Lower leg skin (tissue), 4 donors: ENCODE results near the gene CLSTN1. TPM values are rescaled to one million over a fixed set of nuclear protein-coding genes. Genes with fewer than 3 reads are reported as not detected.

Source experiments
- DNase-seq, 2 donors: peaks; one replicate each; pipeline ENCODE4 v3.0.0-alpha.2; 2019; ENCODE audit warnings: low spot score in 2 of 2
- H3K4me3 ChIP-seq: fragments of 200-600 bp; sonication (generic); 2 replicates; pipeline ENCODE4 v1.5.1; 2017; ENCODE audit warnings: mild to moderate bottlenecking, low read depth; ENCODE audit not compliant: poor library complexity, severe bottlenecking
- POLR2A ChIP-seq, 2 donors: fragments of 450-650 bp; IDR thresholded peaks; one replicate each; pipeline ENCODE4 v1.6.1; 2016 to 2017; ENCODE audit warnings: antibody characterized with exemption in 2 of 2, mild to moderate bottlenecking in 1 of 2, moderate library complexity in 1 of 2
- WGBS, 2 donors: methylation state at CpG; one replicate each; pipeline ENCODE4 v1.1.5; 2018; 5-methylcytosine and 5-hydroxymethylcytosine counted together
- intact Hi-C: fragments of 100-400 bp; cut with DNase I; formaldehyde crosslinking; loops from one replicate; pipeline ENCODE4 v1.15.0; 2023; ENCODE audit warnings: low total_unique reads
- total RNA-seq, 4 donors: library from RNA; depleted of rRNA; stranded (reverse); fragments of >200 nt; gene quantifications; one replicate each; pipeline ENCODE4 v1.1.0, GENCODE V29; 2016
- TF ChIP-seq, protein P1 (sequence below), 3 donors: fragments of 450-650 bp; IDR thresholded peaks; one replicate each; pipeline ENCODE4 v1.5.1; 2016; ENCODE audit warnings: antibody characterized with exemption in 3 of 3, mild to moderate bottlenecking in 3 of 3, moderate library complexity in 2 of 3

Gene CLSTN1
- total RNA-seq, 4 donors from 2014 or later: 116 to 174 (median 150) TPM

DNA sequence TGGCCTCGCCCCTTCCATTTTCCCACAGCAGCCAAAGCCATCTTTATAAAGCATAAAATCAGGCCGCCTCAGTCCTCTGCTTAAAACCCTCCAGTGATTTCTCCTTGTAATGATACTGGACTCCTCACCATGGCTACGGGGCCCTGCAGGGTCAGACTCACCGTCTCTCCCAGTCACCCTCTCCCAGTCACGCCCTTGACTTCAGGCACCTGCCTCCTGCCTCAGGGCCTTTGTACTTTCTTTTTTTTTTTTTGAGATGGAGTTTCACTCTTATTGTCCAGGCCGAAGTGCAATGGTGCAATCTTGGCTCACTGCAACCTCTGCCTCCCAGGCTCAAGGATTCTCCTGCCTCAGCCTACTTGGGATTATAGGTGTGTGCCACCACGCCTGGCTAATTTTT is 124.4 kb downstream of the CLSTN1 start:
- WGBS, 2 donors: 87% methylated on average over 7 of the region's 7 CpGs
- no peak for TF ChIP-seq POLR2A (IDR thresholded peaks at IDR 0.05)
- TF ChIP-seq, protein P1, sequence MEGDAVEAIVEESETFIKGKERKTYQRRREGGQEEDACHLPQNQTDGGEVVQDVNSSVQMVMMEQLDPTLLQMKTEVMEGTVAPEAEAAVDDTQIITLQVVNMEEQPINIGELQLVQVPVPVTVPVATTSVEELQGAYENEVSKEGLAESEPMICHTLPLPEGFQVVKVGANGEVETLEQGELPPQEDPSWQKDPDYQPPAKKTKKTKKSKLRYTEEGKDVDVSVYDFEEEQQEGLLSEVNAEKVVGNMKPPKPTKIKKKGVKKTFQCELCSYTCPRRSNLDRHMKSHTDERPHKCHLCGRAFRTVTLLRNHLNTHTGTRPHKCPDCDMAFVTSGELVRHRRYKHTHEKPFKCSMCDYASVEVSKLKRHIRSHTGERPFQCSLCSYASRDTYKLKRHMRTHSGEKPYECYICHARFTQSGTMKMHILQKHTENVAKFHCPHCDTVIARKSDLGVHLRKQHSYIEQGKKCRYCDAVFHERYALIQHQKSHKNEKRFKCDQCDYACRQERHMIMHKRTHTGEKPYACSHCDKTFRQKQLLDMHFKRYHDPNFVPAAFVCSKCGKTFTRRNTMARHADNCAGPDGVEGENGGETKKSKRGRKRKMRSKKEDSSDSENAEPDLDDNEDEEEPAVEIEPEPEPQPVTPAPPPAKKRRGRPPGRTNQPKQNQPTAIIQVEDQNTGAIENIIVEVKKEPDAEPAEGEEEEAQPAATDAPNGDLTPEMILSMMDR (IDR thresholded peaks at IDR 0.05): no peak
- no peak for DNase-seq
- no peak overlapping the region for H3K4me3 ChIP-seq
- intact Hi-C loops: no loop called here

DNA sequence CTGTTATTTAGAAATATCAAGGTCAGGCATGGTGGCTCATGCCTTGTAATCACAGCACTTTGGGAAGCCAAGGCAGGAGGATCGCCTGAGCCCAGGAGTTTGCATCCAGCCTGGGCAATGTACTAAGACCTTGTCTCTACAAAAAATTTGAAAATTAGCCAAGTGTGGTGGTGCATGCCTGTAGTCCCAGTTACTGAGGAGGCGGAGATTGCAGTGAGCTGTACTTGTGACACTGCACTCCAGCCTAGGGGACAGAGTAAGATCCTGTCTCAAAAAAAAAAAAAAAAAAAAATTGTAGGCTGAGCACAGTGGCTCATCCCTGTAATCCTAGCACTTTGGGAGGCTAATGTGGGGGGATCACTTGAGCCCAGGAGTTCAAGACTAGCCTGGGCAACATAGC is 127.0 kb downstream of the CLSTN1 start:
- H3K4me3 ChIP-seq: no peak overlapping the region
- intact Hi-C loops: no loop called here
- no peak for TF ChIP-seq POLR2A (IDR thresholded peaks at IDR 0.05)
- TF ChIP-seq, protein P1 (IDR thresholded peaks at IDR 0.05): no peak
- DNase-seq: no peak
- WGBS, 2 donors: 90 to 94% methylated on average over 2 of the region's 2 CpGs

DNA sequence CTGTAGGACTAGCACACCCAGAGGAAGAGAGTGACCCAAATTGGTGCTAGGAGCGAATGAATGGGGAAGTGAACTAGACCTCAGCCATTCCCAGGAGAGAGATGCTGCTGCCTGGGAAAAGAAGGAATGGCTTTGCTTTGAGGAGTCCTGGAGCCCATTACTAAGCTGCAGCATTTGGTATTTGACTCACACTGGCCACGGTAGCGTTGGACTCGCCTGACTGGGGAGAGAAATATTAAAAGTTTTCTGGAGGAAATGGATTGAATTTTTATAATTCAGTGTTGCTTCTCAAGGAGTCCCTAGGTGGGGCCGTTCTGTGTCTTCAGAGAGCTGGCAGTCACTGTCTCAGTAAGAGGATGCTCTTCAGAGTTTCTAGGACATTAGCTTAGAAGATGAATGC is 132.1 kb downstream of the CLSTN1 start:
- no peak overlapping the region for H3K4me3 ChIP-seq
- intact Hi-C loops: no loop called here
- no peak for DNase-seq
- no peak for TF ChIP-seq POLR2A (IDR thresholded peaks at IDR 0.05)
- TF ChIP-seq, protein P1 (IDR thresholded peaks at IDR 0.05): no peak
- 67 to 69% methylated on average over 5 of the region's 5 CpGs for WGBS, 2 donors

DNA sequence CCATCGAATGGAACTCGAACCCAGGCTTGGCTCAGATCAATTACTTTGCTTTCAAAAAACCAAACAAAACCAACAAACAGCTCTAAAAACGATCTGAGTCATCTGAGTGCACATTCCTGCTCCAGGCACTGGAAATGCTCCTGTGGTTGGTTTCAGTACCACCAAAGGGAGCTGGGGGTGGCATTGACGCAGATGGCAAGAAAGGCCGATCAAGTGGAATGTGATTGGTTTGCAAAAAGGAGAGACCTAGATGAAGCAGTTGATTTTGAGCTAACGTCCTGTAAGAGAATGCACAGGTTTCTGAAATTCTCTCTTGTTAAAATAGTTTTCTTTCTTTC is 132.7 kb downstream of the CLSTN1 start:
- no peak overlapping the region for H3K4me3 ChIP-seq
- WGBS, 2 donors: 74 to 77% methylated on average over 6 of the region's 6 CpGs
- no peak for DNase-seq
- intact Hi-C loops: no loop called here
- TF ChIP-seq POLR2A (IDR thresholded peaks at IDR 0.05): no peak
- TF ChIP-seq, protein P1 (IDR thresholded peaks at IDR 0.05): no peak

DNA sequence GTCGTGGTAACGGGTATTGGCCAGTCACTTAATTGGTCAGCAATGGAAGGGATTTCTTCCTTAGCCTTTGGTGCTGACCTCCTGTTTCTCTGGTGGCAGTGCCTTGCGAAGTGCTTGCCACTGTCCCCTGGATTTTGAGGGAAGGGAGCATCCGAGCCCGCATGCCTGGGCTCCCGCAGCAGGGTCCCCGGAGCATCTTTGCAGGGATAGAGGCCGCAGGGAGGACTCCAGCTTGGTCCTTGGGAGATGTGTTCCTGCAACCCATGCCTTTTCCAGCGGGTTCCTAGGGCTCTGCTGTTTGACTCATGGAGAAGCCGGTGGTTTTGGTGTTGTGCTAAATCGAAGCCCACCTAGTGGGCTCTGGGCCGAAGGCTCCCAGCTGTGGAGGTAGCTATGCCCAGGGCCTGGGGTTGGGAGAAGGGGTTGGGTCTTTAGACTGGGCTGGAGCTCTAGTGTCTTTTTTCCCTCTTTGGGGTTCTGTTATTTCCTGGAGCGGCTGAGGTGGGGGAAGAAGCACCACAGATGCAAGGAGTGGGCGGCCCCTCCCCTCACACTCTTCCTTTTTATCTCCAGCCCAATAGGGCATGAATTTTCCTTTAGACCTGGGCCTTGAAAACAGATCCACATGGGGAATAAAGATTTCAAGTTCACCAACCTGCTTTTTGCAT is 133.2 kb downstream of the CLSTN1 start:
- TF ChIP-seq POLR2A (IDR thresholded peaks at IDR 0.05): no peak
- TF ChIP-seq, protein P1 (IDR thresholded peaks at IDR 0.05): no peak
- 76 to 79% methylated on average over 14 of the region's 14 CpGs for WGBS, 2 donors
- no peak overlapping the region for H3K4me3 ChIP-seq
- DNase-seq: no peak
- intact Hi-C loops: no loop called here

DNA sequence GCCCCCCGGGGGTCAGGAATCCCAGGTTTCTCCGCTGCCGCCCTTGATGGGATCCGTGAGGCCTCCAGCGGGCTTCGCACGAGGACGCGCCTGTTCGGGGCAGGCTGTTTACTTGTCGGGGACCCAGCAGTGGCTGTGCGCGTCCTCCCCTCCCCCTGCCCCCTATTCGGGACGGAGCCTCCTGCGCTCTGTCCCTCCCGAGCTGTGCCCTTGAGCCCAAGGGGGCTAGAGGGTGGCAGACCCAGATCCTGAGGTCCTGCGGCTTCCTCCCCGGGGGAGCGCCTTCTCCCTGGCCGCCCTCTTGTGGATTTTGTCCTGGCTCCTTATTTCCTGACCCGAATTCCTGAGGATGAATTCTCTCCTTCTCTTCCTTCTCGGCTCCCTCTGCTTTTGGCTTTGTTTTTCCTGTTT is 133.8 kb downstream of the CLSTN1 start:
- intact Hi-C loops: no loop called here
- WGBS, 2 donors: 13 to 15% methylated on average over 19 to 23 of the region's 23 CpGs
- TF ChIP-seq, protein P1 (IDR thresholded peaks at IDR 0.05): no peak
- DNase-seq: peak in 1 of 2 donors; percentile 86
- peak overlapping the region; percentile 11 for H3K4me3 ChIP-seq
